GM10847 (cell line): ENCODE results near the gene RREB1.

Experiments
- POLR2A ChIP-seq: IDR thresholded peaks from 2 replicates; pipeline ENCODE4 v1.6.1; 2011; ENCODE audit not compliant: insufficient read length; ENCODE audit errors: extremely low read depth

RREB1 gene

GRCh38 chr6:7144872-7145584 is 37.3 kb downstream of the RREB1 start:
- no peak for TF ChIP-seq POLR2A

GRCh38 chr6:7145585-7145884 is 37.8 kb downstream of the RREB1 start:
- no peak for TF ChIP-seq POLR2A

- TF ChIP-seq POLR2A: no peak
These were observed 38.4 kb downstream of the RREB1 start for GRCh38 chr6:7145885-7146828.

- no peak for TF ChIP-seq POLR2A
These were observed 39.4 kb downstream of the RREB1 start for GRCh38 chr6:7147051-7147671.

GRCh38 chr6:7148100-7148822 is 40.5 kb downstream of the RREB1 start:
- TF ChIP-seq POLR2A: no peak

- no peak for TF ChIP-seq POLR2A
These were observed 42.8 kb downstream of the RREB1 start for GRCh38 chr6:7150381-7151064.

GRCh38 chr6:7151381-7151780 is 43.6 kb downstream of the RREB1 start:
- TF ChIP-seq POLR2A: no peak

GRCh38 chr6:7152462-7152861 is 44.7 kb downstream of the RREB1 start:
- TF ChIP-seq POLR2A: no peak

- no peak for TF ChIP-seq POLR2A
These were observed 46.0 kb downstream of the RREB1 start for GRCh38 chr6:7153789-7154188.

- TF ChIP-seq POLR2A: no peak
These were observed 46.8 kb downstream of the RREB1 start for GRCh38 chr6:7154341-7155139.

GRCh38 chr6:7155871-7156579 is 48.3 kb downstream of the RREB1 start:
- no peak for TF ChIP-seq POLR2A

GRCh38 chr6:7156643-7157278 is 49.0 kb downstream of the RREB1 start:
- no peak for TF ChIP-seq POLR2A
